Stimulated activated CD4-positive, alpha-beta T cell treated with anti-CD3 and anti-CD28 coated beads, TNF-alpha, amount 100 ng/mL, for 1 hour (primary cell): ENCODE results near the gene FBLN1.

Experiments
- DNase-seq, 3 donors: peaks; one replicate each; pipeline ENCODE4 v3.0.0-alpha.2; 2020; ENCODE audit warnings: low read depth in 3 of 3, low spot score in 1 of 3

The FBLN1 gene

GRCh38 chr22:45565171-45565570 lies 62.5 kb downstream of the FBLN1 start:
- DNase-seq: no peak

GRCh38 chr22:45565973-45566372 lies 63.3 kb downstream of the FBLN1 start:
- DNase-seq: no peak

GRCh38 chr22:45568213-45568612 lies 65.5 kb downstream of the FBLN1 start:
- no peak for DNase-seq

- no peak for DNase-seq
Measured at GRCh38 chr22:45571089-45571488, 68.4 kb downstream of the FBLN1 start.

- DNase-seq: no peak
Measured at GRCh38 chr22:45572444-45572843, 69.8 kb downstream of the FBLN1 start.

- DNase-seq: no peak
Measured at GRCh38 chr22:45574069-45574703, 71.5 kb downstream of the FBLN1 start.

- DNase-seq: no peak
Measured at GRCh38 chr22:45575173-45575572, 72.5 kb downstream of the FBLN1 start.

- no peak for DNase-seq
Measured at GRCh38 chr22:45575607-45576272, 73.1 kb downstream of the FBLN1 start.

GRCh38 chr22:45576273-45576625 lies 73.6 kb downstream of the FBLN1 start:
- no peak for DNase-seq

- no peak for DNase-seq
Measured at GRCh38 chr22:45576730-45577464, 74.2 kb downstream of the FBLN1 start.

GRCh38 chr22:45577746-45578523 lies 75.3 kb downstream of the FBLN1 start:
- DNase-seq: peak; percentile 29 to 69 (median 42)

- DNase-seq: no peak
Measured at GRCh38 chr22:45578524-45579147, 76.0 kb downstream of the FBLN1 start.

GRCh38 chr22:45579306-45579705 lies 76.6 kb downstream of the FBLN1 start:
- no peak for DNase-seq

- DNase-seq: no peak
Measured at GRCh38 chr22:45579806-45580725, 77.4 kb downstream of the FBLN1 start.

- DNase-seq: no peak
Measured at GRCh38 chr22:45580726-45581381, 78.2 kb downstream of the FBLN1 start.

GRCh38 chr22:45581549-45582080 lies 78.9 kb downstream of the FBLN1 start:
- DNase-seq: no peak

- no peak for DNase-seq
Measured at GRCh38 chr22:45582236-45582954, 79.7 kb downstream of the FBLN1 start.

- DNase-seq: no peak
Measured at GRCh38 chr22:45582955-45583320, 80.3 kb downstream of the FBLN1 start.

GRCh38 chr22:45583504-45583903 lies 80.8 kb downstream of the FBLN1 start:
- no peak for DNase-seq
